NT2/D1 (cell line): ENCODE measurements around the gene MAGEH1.
A peak's percentile ranks its signal among the peaks of the same experiment; 100 is the strongest.
"Not testable (repeated sequence)": the region's sequence is repeated elsewhere in the genome, so short reads cannot be mapped to it uniquely, and the experiment has no call there.

Experiments used
- DNase-seq: peaks from one replicate; pipeline ENCODE4 v3.0.0-alpha.2; 2011; ENCODE audit warnings: low read depth, low spot score
- H3K27me3 ChIP-seq: 2 replicates; pipeline ENCODE4 v1.6.0; 2011; ENCODE audit warnings: mild to moderate bottlenecking; ENCODE audit not compliant: insufficient read length, insufficient read depth
- H3K36me3 ChIP-seq: 2 replicates; pipeline ENCODE4 v1.6.1; 2011; ENCODE audit warnings: mild to moderate bottlenecking, low read length, mixed read lengths; ENCODE audit not compliant: insufficient read depth, insufficient read length
- H3K4me1 ChIP-seq: 2 replicates; pipeline ENCODE4 v1.5.1; 2011; ENCODE audit not compliant: insufficient read depth, insufficient read length
- H3K4me3 ChIP-seq: 2 replicates; pipeline ENCODE4 v1.5.1; 2011; ENCODE audit warnings: low read depth; ENCODE audit not compliant: insufficient read length
- H3K9ac ChIP-seq: 2 replicates; pipeline ENCODE4 v1.6.0; 2011; ENCODE audit warnings: low read depth; ENCODE audit not compliant: insufficient read length
- H3K9me3 ChIP-seq: 2 replicates; pipeline ENCODE4 v1.5.1; 2011; ENCODE audit warnings: mild to moderate bottlenecking, low read length; ENCODE audit not compliant: insufficient read depth
- SUZ12 ChIP-seq: IDR thresholded peaks from 2 replicates; pipeline ENCODE4 v1.6.1; 2011; ENCODE audit not compliant: insufficient read length, insufficient read depth; ENCODE audit errors: extremely low read depth
- YY1 ChIP-seq: IDR thresholded peaks from 2 replicates; pipeline ENCODE4 v1.6.1; 2011; ENCODE audit not compliant: insufficient read length, insufficient read depth
- ZNF274 ChIP-seq: IDR thresholded peaks from 2 replicates; pipeline ENCODE4 v1.6.1; 2011; ENCODE audit warnings: mild to moderate bottlenecking, low read depth, low read length

The MAGEH1 gene, protein sequence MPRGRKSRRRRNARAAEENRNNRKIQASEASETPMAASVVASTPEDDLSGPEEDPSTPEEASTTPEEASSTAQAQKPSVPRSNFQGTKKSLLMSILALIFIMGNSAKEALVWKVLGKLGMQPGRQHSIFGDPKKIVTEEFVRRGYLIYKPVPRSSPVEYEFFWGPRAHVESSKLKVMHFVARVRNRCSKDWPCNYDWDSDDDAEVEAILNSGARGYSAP

DNA sequence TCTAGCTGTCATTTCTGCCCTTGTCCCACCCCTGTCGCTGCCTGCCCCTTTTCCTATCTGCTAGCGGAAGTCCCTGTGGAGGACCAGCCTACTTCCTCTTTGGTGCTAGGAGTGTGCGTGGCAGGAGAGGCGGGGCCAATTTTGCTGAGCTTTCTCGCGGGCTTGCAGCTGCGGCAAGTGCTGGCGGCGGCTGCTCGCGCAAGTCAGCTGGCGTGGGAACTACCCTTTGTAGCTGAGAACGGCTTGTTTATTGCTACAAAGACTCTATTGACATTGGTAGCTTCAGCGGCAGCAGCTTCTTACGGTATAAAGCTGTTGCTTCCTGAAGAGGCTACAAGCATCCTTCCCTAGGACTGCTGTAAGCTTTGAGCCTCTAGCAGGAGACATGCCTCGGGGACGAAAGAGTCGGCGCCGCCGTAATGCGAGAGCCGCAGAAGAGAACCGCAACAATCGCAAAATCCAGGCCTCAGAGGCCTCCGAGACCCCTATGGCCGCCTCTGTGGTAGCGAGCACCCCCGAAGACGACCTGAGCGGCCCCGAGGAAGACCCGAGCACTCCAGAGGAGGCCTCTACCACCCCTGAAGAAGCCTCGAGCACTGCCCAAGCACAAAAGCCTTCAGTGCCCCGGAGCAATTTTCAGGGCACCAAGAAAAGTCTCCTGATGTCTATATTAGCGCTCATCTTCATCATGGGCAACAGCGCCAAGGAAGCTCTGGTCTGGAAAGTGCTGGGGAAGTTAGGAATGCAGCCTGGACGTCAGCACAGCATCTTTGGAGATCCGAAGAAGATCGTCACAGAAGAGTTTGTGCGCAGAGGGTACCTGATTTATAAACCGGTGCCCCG is at the start of gene MAGEH1:
MAGEH1 (plus strand) TSS at position 138 of the 843 bp plus-strand sequence; CDS start at position 386, 248 bp downstream.
- H3K4me3 ChIP-seq = peak within 1 kb of the TSS; percentile 72

DNA sequence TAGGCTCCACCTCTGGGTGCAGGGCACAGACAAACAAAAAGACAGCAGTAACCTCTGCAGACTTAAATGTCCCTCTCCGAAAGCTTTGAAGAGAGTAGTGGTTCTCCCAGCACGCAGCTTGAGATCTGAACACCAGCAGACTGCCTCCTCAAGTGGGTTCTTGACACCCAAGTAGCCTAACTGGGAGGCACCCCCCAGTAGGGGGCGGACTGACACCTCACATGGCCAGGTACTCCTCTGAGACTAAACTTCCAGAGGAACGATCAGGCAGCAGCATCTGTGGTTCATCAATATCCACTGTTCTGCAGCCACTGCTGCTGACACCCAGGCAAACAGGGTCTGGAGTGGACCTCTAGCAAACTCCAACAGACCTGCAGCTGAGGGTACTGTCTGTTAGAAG is 24.8 kb upstream of the MAGEH1 start:
- H3K36me3 ChIP-seq, H3K9ac ChIP-seq, H3K27me3 ChIP-seq, H3K4me1 ChIP-seq, H3K9me3 ChIP-seq, H3K4me3 ChIP-seq, DNase-seq: not testable (repeated sequence)

More for the DNA sequence above, at the start of gene MAGEH1:
- no peaks in the 10 kb centered on the region for H3K36me3 ChIP-seq
- TF ChIP-seq SUZ12 = no peak
- no peak for TF ChIP-seq YY1
- no peak for TF ChIP-seq ZNF274
- no peaks in the 10 kb centered on the region for H3K27me3 ChIP-seq
- peak within 1 kb of the TSS; percentile 84 for H3K9ac ChIP-seq
- peak; percentile 49 for DNase-seq
- H3K9me3 ChIP-seq = no peaks in the 10 kb centered on the region
- H3K4me1 ChIP-seq = peaks cover 6% of the 10 kb centered on the region

DNA sequence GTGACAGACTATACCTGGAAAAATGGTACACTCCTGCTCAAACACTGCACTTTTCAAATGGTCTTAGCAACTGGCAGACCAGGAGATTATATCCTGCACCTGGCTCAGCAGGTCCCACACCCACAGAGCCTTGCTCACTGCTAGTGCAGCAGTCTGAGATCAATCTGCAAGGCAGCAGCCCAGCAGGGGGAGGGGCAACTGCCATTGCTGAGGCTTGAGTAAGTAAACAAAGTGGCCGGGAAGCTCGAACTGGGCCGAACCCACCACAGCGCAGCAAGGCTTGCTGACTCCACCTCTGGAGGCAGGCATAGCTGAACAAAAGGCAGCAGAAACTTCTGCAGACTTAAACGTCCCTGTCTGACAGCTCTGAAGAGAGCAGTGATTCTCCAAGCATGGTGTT is 8.5 kb upstream of the MAGEH1 start:
- H3K4me1 ChIP-seq, H3K9me3 ChIP-seq, DNase-seq, H3K4me3 ChIP-seq, H3K36me3 ChIP-seq, H3K9ac ChIP-seq, H3K27me3 ChIP-seq: not testable (repeated sequence)

DNA sequence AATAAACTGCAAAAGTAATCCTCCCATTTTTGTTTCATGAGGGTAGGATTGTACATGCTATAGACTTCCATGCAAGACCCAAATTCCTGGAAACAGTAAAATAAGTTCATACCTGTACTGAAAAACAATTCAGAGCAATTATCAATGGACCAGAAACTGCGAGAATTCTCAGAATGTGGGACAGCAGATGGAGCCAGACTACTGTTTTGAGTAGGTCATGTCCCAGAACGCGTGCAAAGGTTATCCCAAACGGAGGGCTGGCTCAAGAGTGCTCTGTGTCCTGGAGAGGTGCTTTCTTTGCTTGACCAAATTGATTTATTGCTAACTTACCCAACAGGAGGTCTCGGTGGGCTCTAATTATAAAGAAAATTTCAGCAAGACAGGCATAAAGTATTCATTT is 1.7 kb upstream of the MAGEH1 start:
- TF ChIP-seq YY1 = no peak
- TF ChIP-seq ZNF274 = no peak
- TF ChIP-seq SUZ12 = no peak
- Histone ChIP-seq H3K9me3 (no peaks in the 10 kb centered on the region), H3K4me1 (peaks cover 6% of the 10 kb centered on the region), H3K4me3 (no peak overlapping the region), H3K27me3 (no peaks in the 10 kb centered on the region), H3K9ac (no peak overlapping the region), H3K36me3 (no peaks in the 10 kb centered on the region)
- DNase-seq = no peak

GRCh38 chrX:55451141-55451540 is 786 bp upstream of the MAGEH1 start:
- H3K4me3 ChIP-seq = peak overlapping the region; percentile 72
- peak overlapping the region; percentile 42 for H3K9ac ChIP-seq
- no peak for TF ChIP-seq ZNF274
- TF ChIP-seq YY1 = no peak
- no peak for TF ChIP-seq SUZ12
- no peaks in the 10 kb centered on the region for H3K36me3 ChIP-seq
- DNase-seq = no peak
- peaks cover 6% of the 10 kb centered on the region for H3K4me1 ChIP-seq
- no peaks in the 10 kb centered on the region for H3K9me3 ChIP-seq
- H3K27me3 ChIP-seq = no peaks in the 10 kb centered on the region

DNA sequence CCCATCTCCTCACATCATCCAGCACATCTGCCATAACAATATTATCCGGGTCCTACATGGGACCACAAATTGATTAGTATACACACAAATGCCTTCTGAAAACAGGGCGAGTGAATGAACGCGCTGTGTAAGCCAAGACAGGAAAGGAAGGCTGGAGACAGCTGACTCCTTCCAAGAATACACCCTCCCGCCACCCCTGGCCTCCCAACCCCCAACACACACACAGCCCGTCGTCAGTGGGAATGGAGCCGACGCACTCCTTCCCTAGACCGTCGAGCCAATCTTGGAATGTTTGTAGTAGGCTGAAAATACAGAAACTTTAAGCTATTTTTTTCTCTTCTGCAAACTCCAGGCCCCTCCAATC is 319 bp upstream of the MAGEH1 start:
- Histone ChIP-seq H3K27me3 (no peaks in the 10 kb centered on the region), H3K9me3 (no peaks in the 10 kb centered on the region), H3K4me1 (peaks cover 6% of the 10 kb centered on the region), H3K36me3 (no peaks in the 10 kb centered on the region), H3K4me3 (peak overlapping the region; percentile 72), H3K9ac (peak overlapping the region; percentile 84)
- DNase-seq = no peak
- no peak for TF ChIP-seq SUZ12
- TF ChIP-seq ZNF274 = no peak

- Histone ChIP-seq H3K9me3 (no peaks in the 10 kb centered on the region), H3K9ac (peak overlapping the region; percentile 84), H3K4me3 (peak overlapping the region; percentile 72), H3K27me3 (no peaks in the 10 kb centered on the region), H3K4me1 (peaks cover 6% of the 10 kb centered on the region), H3K36me3 (no peaks in the 10 kb centered on the region)
- no peak for DNase-seq
- TF ChIP-seq SUZ12 = no peak
- no peak for TF ChIP-seq ZNF274
- no peak for TF ChIP-seq YY1
Observed at GRCh38 chrX:55452833-55453124, 852 bp downstream of the MAGEH1 start.

DNA sequence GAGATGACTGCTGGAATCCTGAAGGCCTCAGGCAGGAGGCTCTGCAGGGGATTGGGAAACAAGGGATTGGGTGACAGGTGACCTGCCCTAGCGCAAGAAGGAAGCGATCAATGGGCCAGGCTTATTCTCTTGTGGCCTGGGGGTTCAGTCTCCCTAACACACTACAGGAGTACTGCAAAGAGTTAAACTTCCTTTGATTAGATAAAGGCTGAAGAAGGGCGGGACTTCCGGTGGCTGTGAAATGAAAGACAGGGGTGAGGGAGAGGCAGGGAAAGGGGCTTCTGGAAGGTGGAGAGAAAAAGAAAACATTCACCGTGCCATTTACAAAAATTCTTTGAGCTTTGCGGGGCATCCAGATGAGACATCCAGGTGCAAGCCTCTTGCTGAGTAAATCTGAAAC is 3.8 kb downstream of the MAGEH1 start:
- H3K4me1 ChIP-seq, H3K9ac ChIP-seq, H3K4me3 ChIP-seq, H3K9me3 ChIP-seq, H3K36me3 ChIP-seq, DNase-seq, H3K27me3 ChIP-seq: not testable (repeated sequence)

DNA sequence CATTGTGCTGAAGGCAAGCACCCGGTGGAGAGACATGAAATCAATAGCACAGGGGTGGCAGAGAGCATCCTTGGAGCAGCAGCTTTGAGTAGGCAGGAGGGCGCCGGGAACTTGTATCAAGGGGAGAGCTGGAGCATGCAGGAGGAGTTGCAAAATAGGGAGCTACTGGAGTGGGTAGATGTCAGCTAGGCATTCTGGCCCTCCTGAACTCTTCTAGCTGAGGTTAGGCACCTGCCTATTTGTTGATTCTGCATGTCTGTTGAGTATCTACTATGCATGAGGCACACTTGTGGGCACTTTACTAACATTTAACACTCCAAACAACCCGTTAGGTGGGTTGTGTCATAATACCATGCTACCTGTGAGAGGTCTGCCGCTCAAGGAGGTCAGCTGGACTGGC is 7.5 kb downstream of the MAGEH1 start:
- H3K27me3 ChIP-seq, H3K9me3 ChIP-seq, H3K4me3 ChIP-seq, H3K36me3 ChIP-seq, H3K9ac ChIP-seq, DNase-seq, H3K4me1 ChIP-seq: not testable (repeated sequence)

DNA sequence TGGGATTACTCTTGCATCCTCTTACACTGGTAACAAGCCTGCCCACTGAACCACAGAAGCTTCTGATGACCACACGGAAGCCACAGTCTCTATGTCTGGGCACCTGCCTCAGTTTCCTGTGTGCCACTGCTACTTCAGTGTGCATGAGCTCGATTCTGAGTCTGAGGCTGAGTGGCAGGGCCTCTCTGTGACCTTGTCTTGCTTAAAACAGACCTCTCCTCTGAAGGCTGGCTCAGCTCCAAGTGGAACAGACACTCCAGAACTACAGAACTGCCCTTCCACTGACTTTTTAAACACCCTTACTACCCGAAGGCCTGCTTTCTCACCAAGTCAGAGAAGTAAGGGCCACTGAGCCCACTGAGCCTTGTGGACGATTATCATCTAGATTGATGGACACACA is 8.0 kb downstream of the MAGEH1 start:
- not testable (repeated sequence) for H3K36me3 ChIP-seq, H3K27me3 ChIP-seq, H3K9ac ChIP-seq, DNase-seq, H3K4me1 ChIP-seq, H3K4me3 ChIP-seq, H3K9me3 ChIP-seq

- not testable (repeated sequence) for H3K9me3 ChIP-seq, H3K36me3 ChIP-seq
Observed at GRCh38 chrX:55464050-55464449, 12.1 kb downstream of the MAGEH1 start.

More at GRCh38 chrX:55464050-55464449, 12.1 kb downstream of the MAGEH1 start:
- not testable (repeated sequence) for DNase-seq, H3K27me3 ChIP-seq, H3K9ac ChIP-seq, H3K4me3 ChIP-seq, H3K4me1 ChIP-seq
